Activated naive CD4-positive, alpha-beta T cell treated with anti-CD3 and anti-CD28 coated beads for 36 hours (primary cell): ENCODE data around the gene MCRIP2. TPM values are rescaled to one million over a fixed set of nuclear protein-coding genes. Genes with fewer than 3 reads are reported as not detected.

ENCODE experiments used
- CTCF ChIA-PET: fragments of 350-600 bp; sonication (Branson Sonifier 250); formaldehyde crosslinking; loops from one replicate; lab custom pipeline; 2021; ENCODE audit warnings: antibody characterized with exemption; lab: Charles Lee
- DNase-seq: peaks from one replicate; pipeline ENCODE4 v3.0.0-alpha.2; 2020
- H3K27ac Mint-ChIP-seq: one replicate; pipeline ENCODE4 v1.8.0; 2021; ENCODE audit warnings: mild to moderate bottlenecking, mixed read lengths
- H3K27me3 Mint-ChIP-seq: one replicate; pipeline ENCODE4 v1.8.0; 2021; ENCODE audit warnings: low read depth, mixed read lengths
- H3K36me3 Mint-ChIP-seq: one replicate; pipeline ENCODE4 v1.8.0; 2021; ENCODE audit warnings: low read depth, mixed read lengths
- H3K4me1 Mint-ChIP-seq: one replicate; pipeline ENCODE4 v1.8.0; 2021; ENCODE audit warnings: low read depth, mixed read lengths
- H3K4me3 Mint-ChIP-seq: one replicate; pipeline ENCODE4 v1.8.0; 2021; ENCODE audit warnings: mild to moderate bottlenecking, moderate library complexity, mixed read lengths
- H3K9me3 Mint-ChIP-seq: one replicate; pipeline ENCODE4 v1.8.0; 2021; ENCODE audit warnings: mixed read lengths
- intact Hi-C: fragments of 100-400 bp; cut with micrococcal nuclease; formaldehyde crosslinking; loops from one replicate; pipeline ENCODE4 v1.15.1; 2023
- total RNA-seq, 2 experiments: library from RNA; stranded (reverse); gene quantifications; one replicate each; pipeline ENCODE4 v1.2.3, GENCODE V29; 2021

MCRIP2 gene
- total RNA-seq, 2 experiments from 2014 or later: 31.5 to 35.2 TPM

- intact Hi-C loops: no loop called here
- Mint-ChIP-seq H3K36me3 (peaks cover 11% of the 10 kb centered on the region), H3K4me3 (no peak overlapping the region), H3K27me3 (peaks cover 3% of the 10 kb centered on the region), H3K27ac (no peak overlapping the region), H3K9me3 (no peaks in the 10 kb centered on the region), H3K4me1 (peaks cover 37% of the 10 kb centered on the region)
- no peak for DNase-seq
- CTCF ChIA-PET: no interaction called here
These were observed 36.7 kb downstream of the MCRIP2 start for GRCh38 chr16:678209-678857.

- Mint-ChIP-seq H3K9me3 (no peaks in the 10 kb centered on the region), H3K36me3 (peaks cover 11% of the 10 kb centered on the region), H3K4me1 (peaks cover 38% of the 10 kb centered on the region), H3K4me3 (peak overlapping the region; percentile 66), H3K27ac (peak overlapping the region; percentile 19), H3K27me3 (peaks cover 3% of the 10 kb centered on the region)
- CTCF ChIA-PET: no interaction called here
- intact Hi-C loops: no loop called here
- DNase-seq: peak; percentile 41
These were observed 37.5 kb downstream of the MCRIP2 start for GRCh38 chr16:678858-679813.

GRCh38 chr16:679814-680624, 38.4 kb downstream of the MCRIP2 start, which contains the start of gene STUB1:
Gene STUB1, plus strand, starts transcription at chr16:680410. Its CDS starts 116 bp downstream, at chr16:680526.
- H3K9me3 Mint-ChIP-seq: no peaks in the 10 kb centered on the region
- H3K4me1 Mint-ChIP-seq: peaks cover 38% of the 10 kb centered on the region
- peaks cover 11% of the 10 kb centered on the region for H3K36me3 Mint-ChIP-seq
- peaks cover 3% of the 10 kb centered on the region for H3K27me3 Mint-ChIP-seq
- intact Hi-C loops: loop anchor here (1.0 to 5.0 kb wide), 5 partner anchors 12 to 291 kb away; partner anchors contain the start of genes ANTKMT, CAPN15, LMF1 and RHOT2
- H3K27ac Mint-ChIP-seq: peak within 1 kb of the TSS; percentile 19
- H3K4me3 Mint-ChIP-seq: peak within 1 kb of the TSS; percentile 80
- CTCF ChIA-PET: no interaction called here
- DNase-seq: peak; percentile 90

- DNase-seq: no peak
- Mint-ChIP-seq H3K4me1 (peaks cover 35% of the 10 kb centered on the region), H3K4me3 (peak overlapping the region; percentile 80), H3K27ac (no peak overlapping the region), H3K36me3 (peaks cover 11% of the 10 kb centered on the region), H3K27me3 (no peaks in the 10 kb centered on the region), H3K9me3 (no peaks in the 10 kb centered on the region)
- intact Hi-C loops: loop anchor here (1.0 to 5.0 kb wide), 5 partner anchors 12 to 290 kb away; partner anchors contain the start of genes ANTKMT, CAPN15, LMF1 and RHOT2
- CTCF ChIA-PET: no interaction called here
These were observed 39.0 kb downstream of the MCRIP2 start for GRCh38 chr16:680625-680945.

GRCh38 chr16:680967-681745, 39.5 kb downstream of the MCRIP2 start:
- peaks cover 11% of the 10 kb centered on the region for H3K36me3 Mint-ChIP-seq
- H3K4me1 Mint-ChIP-seq: peaks cover 38% of the 10 kb centered on the region
- DNase-seq: no peak
- peak overlapping the region; percentile 50 for H3K27ac Mint-ChIP-seq
- CTCF ChIA-PET: no interaction called here
- intact Hi-C loops: loop anchor here (1.0 to 5.0 kb wide), 5 partner anchors 13 to 290 kb away; partner anchors contain the start of genes ANTKMT, CAPN15, LMF1 and RHOT2
- no peaks in the 10 kb centered on the region for H3K9me3 Mint-ChIP-seq
- H3K27me3 Mint-ChIP-seq: no peaks in the 10 kb centered on the region
- H3K4me3 Mint-ChIP-seq: peak overlapping the region; percentile 80

- peaks cover 11% of the 10 kb centered on the region for H3K36me3 Mint-ChIP-seq
- no peaks in the 10 kb centered on the region for H3K27me3 Mint-ChIP-seq
- no peaks in the 10 kb centered on the region for H3K9me3 Mint-ChIP-seq
- H3K4me3 Mint-ChIP-seq: peak overlapping the region; percentile 80
- peaks cover 34% of the 10 kb centered on the region for H3K4me1 Mint-ChIP-seq
- no peak for DNase-seq
- peak overlapping the region; percentile 50 for H3K27ac Mint-ChIP-seq
- CTCF ChIA-PET: no interaction called here
- intact Hi-C loops: loop anchor here (2.0 to 5.0 kb wide), 3 partner anchors 40 to 289 kb away; partner anchors contain the start of genes ANTKMT, CAPN15 and LMF1
These were observed 40.3 kb downstream of the MCRIP2 start for GRCh38 chr16:681746-682427.

- H3K9me3 Mint-ChIP-seq: no peaks in the 10 kb centered on the region
- DNase-seq: no peak
- H3K27ac Mint-ChIP-seq: peak overlapping the region; percentile 31
- CTCF ChIA-PET: no interaction called here
- peaks cover 32% of the 10 kb centered on the region for H3K4me1 Mint-ChIP-seq
- no peaks in the 10 kb centered on the region for H3K27me3 Mint-ChIP-seq
- intact Hi-C loops: loop anchor here (5.0 kb wide), 2 partner anchors 40 to 155 kb away; partner anchors contain the start of genes ANTKMT and CAPN15
- H3K4me3 Mint-ChIP-seq: peak overlapping the region; percentile 80
- H3K36me3 Mint-ChIP-seq: peaks cover 12% of the 10 kb centered on the region
These were observed 41.1 kb downstream of the MCRIP2 start for GRCh38 chr16:682493-683395.

GRCh38 chr16:683396-684070, 41.9 kb downstream of the MCRIP2 start:
- no peak for DNase-seq
- H3K27me3 Mint-ChIP-seq: no peaks in the 10 kb centered on the region
- no peak overlapping the region for H3K27ac Mint-ChIP-seq
- peaks cover 35% of the 10 kb centered on the region for H3K4me1 Mint-ChIP-seq
- peak overlapping the region; percentile 80 for H3K4me3 Mint-ChIP-seq
- intact Hi-C loops: loop anchor here (2.0 to 5.0 kb wide), 3 partner anchors 39 to 156 kb away; partner anchors contain the start of genes ANTKMT, CAPN15 and METTL26
- peaks cover 12% of the 10 kb centered on the region for H3K36me3 Mint-ChIP-seq
- CTCF ChIA-PET: no interaction called here
- no peaks in the 10 kb centered on the region for H3K9me3 Mint-ChIP-seq

GRCh38 chr16:684071-684794, 42.6 kb downstream of the MCRIP2 start, which contains the start of gene JMJD8:
Gene JMJD8, minus strand, starts transcription at chr16:684334. Its CDS starts 15 bp downstream, at chr16:684319.
- Mint-ChIP-seq H3K27me3 (no peaks in the 10 kb centered on the region), H3K27ac (peak within 1 kb of the TSS; percentile 46), H3K4me3 (peak within 1 kb of the TSS; percentile 80), H3K4me1 (peaks cover 42% of the 10 kb centered on the region), H3K36me3 (peaks cover 12% of the 10 kb centered on the region), H3K9me3 (no peaks in the 10 kb centered on the region)
- DNase-seq: peak; percentile 98
- CTCF ChIA-PET: no interaction called here
- intact Hi-C loops: loop anchor here (2.0 to 5.0 kb wide), 3 partner anchors 38 to 157 kb away; partner anchors contain the start of genes ANTKMT, CAPN15 and METTL26
